ENCODE data around the gene LTBP3.

Gene LTBP3

GRCh38 chr11:65576867-65577755, 19.0 kb upstream of the LTBP3 start:
- H3K27me3 Mint-ChIP-seq, result no peaks in the 10 kb centered on the region
- H3K36me3 Mint-ChIP-seq, result no peaks in the 10 kb centered on the region
- H3K27ac Mint-ChIP-seq, result peak overlapping the region; percentile 62
- H3K4me3 Mint-ChIP-seq, result peak overlapping the region; percentile 80
- no peaks in the 10 kb centered on the region for H3K9me3 Mint-ChIP-seq
- peaks cover 38% of the 10 kb centered on the region for H3K4me1 Mint-ChIP-seq

DNA sequence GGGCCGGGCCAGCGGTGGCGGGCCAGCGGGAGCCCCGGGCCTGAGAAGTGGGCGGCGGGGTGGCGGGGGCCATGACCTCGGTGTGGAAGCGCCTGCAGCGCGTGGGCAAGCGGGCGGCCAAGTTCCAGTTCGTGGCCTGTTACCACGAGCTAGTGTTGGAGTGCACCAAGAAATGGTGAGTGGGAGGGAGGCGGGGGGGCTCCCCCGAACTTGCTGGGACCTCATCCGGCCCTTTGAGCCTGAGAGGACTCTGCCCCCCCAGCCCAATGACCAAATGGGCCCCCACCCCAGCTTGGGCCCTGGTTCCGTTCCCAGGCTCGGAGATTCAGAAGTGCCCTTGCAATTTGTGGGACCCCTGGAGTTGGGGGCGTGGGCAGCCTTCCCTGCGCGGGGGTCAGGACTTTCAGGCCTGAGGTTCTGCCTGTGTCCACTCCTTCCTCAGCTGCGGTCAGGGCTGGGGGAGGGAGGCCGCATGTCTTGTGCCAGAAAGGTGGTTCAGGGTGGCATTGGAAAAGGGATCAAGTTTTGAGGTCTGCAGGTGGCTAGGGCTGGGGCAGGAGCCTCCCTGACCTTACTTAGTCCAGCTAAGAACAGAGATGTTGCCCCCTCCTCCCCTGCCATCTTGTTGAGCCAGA, 18.2 kb upstream of the LTBP3 start:
- no peaks in the 10 kb centered on the region for H3K27me3 Mint-ChIP-seq
- H3K4me1 Mint-ChIP-seq, result peaks cover 46% of the 10 kb centered on the region

GRCh38 chr11:65575568-65576231, 17.5 kb upstream of the LTBP3 start, which contains the start of gene EHBP1L1:
TSS of gene EHBP1L1 (plus strand) at chr11:65576053. CDS start at chr11:65576303, 250 bp downstream.
- H3K9me3 Mint-ChIP-seq, result no peaks in the 10 kb centered on the region
- peak within 1 kb of the TSS; percentile 90 for H3K4me3 Mint-ChIP-seq
- no peaks in the 10 kb centered on the region for H3K27me3 Mint-ChIP-seq
- peaks cover 46% of the 10 kb centered on the region for H3K4me1 Mint-ChIP-seq
- peak within 1 kb of the TSS; percentile 72 for H3K27ac Mint-ChIP-seq
- H3K36me3 Mint-ChIP-seq, result peaks cover 5% of the 10 kb centered on the region

More for the DNA sequence above, 18.2 kb upstream of the LTBP3 start:
- peak overlapping the region; percentile 80 for H3K4me3 Mint-ChIP-seq
- H3K27ac Mint-ChIP-seq, result peak overlapping the region; percentile 62
- H3K36me3 Mint-ChIP-seq, result peaks cover 3% of the 10 kb centered on the region
- no peaks in the 10 kb centered on the region for H3K9me3 Mint-ChIP-seq

DNA sequence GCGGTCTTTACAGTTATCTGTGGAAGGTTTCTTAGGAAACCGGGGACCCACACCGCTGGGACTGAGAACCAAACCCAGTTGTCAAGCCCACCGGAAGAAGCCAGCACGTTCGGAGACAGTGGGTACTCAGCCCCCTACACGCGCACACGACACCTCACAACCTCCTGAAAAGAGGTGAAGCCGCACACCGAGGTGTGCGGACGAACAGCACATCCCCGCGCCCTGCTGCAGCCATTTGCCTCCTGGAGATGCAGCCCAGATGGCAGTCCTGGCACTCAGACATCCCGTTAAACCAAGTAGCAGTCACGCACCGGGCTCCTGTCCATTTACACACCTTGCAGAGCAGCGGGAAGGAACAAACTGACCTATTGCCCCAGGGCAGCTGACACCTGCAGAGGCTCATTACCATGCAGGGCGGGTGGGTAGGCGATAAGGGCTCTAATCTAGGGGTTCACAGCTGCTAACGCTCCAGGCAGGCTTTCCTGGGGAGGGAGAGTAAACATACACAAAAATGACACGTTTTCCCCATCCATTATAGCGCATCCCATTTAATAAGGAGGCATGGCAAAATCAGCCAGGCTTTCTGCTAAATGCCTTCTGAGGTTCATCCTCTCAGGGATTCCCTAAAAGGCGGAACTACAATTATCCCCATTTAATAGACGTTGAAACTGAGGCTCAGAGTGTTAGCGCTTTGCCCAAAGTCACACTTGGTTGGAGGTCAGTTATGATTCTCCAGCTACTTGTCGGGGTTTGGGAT, 16.8 kb upstream of the LTBP3 start:
- Mint-ChIP-seq H3K4me1 (peaks cover 49% of the 10 kb centered on the region), H3K36me3 (peaks cover 5% of the 10 kb centered on the region), H3K9me3 (no peaks in the 10 kb centered on the region), H3K27ac (peak overlapping the region; percentile 71), H3K27me3 (no peaks in the 10 kb centered on the region), H3K4me3 (peak overlapping the region; percentile 90)

DNA sequence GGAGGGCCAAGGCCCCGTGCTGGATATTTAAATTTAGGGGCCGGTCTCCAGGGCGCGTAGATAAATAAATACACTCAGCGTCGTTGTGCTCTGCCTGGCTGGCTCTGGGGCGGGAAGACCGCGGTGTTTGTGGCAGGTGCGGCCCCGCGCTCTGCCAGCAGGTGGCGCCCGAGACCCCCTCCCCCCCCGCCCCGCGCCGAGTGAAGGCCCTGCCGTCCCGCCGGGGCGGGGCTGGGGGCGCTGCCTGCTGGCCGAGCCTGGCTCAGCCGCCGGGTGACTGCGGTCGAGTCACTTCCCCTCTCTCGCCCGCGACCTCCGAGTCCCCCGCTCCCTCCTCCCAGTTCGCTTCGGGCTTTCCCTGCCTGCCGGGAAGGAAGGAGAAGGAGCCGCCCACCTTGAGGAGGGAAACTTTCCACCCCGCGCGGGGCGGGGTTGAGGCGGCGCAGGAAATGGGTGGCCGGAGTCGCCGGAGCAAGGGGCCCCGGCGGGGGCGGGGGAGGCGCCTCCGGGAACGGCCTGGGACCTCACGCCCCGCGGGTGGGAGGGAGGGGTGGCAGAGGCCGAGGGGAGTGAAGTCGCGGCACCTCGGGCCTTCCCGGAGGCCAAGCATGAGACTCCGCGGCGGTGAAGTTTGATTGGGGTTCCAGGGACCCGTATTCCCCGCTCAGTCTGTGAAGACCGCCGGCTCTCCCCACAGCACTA, 16.1 kb upstream of the LTBP3 start:
- H3K36me3 Mint-ChIP-seq, result peaks cover 5% of the 10 kb centered on the region
- H3K27ac Mint-ChIP-seq, result peak overlapping the region; percentile 86
- H3K9me3 Mint-ChIP-seq, result no peaks in the 10 kb centered on the region
- peaks cover 49% of the 10 kb centered on the region for H3K4me1 Mint-ChIP-seq
- H3K27me3 Mint-ChIP-seq, result no peaks in the 10 kb centered on the region
- H3K4me3 Mint-ChIP-seq, result peak overlapping the region; percentile 90

DNA sequence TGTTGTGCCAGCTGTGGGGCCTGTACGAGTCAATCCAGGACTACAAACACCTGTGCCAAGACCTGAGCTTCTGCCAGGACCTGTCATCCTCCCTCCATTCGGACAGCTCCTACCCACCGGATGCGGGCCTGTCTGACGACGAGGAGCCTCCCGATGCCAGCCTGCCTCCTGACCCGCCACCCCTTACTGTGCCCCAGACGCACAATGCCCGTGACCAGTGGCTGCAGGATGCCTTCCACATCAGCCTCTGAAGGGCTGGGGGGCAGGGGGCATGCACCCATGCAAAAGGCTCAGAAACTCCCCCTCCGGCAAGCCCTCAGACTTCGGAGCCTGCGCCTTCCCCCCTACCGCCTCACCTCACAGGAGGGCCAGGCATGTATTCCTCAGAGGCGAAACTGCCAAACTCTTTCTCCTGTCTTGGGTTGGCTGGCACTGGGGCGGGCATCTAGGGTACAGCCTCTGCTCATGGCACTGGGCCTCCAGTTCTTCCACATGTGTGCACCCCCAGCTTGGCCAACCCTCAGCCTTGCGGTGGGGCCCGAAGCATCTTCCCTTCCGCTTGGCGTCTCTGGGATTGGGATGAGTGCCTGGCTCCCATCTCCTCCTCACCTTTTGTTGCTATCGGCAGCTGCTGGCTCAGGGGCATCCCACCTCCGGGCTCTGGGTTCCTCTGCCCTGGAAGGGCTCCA, 15.4 kb upstream of the LTBP3 start:
- Mint-ChIP-seq H3K27me3 (no peaks in the 10 kb centered on the region), H3K4me1 (peaks cover 51% of the 10 kb centered on the region), H3K36me3 (peaks cover 5% of the 10 kb centered on the region), H3K27ac (peak overlapping the region; percentile 86), H3K9me3 (no peaks in the 10 kb centered on the region), H3K4me3 (peak overlapping the region; percentile 85)

DNA sequence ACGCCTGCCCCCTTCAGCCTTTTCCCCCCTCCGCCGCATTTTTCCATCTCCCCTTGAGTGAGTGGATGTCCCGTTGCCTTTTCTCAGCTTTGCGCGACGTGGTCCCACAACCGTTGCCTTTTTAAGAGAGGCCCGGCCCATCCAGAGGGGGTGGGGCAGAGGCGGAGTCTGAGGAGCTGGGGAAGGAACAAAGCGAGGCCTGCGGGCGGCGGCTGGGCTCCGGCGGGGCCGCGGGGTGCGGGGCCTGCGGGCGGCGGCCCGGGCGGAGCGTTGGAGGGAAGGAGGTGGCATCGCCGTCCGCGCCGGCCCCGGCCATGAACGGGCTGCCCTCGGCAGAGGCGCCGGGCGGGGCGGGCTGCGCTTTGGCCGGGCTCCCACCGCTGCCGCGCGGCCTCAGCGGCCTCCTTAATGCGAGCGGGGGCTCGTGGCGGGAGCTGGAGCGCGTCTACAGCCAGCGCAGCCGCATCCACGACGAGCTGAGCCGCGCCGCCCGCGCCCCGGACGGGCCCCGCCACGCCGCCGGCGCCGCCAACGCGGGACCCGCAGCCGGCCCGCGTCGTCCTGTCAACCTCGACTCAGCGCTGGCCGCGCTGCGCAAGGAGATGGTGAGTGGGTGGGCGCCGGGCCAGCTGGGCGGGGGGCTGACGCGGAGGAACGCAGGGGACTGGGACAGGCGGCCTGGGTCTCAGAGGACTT, 14.3 kb upstream of the LTBP3 start, which contains the start of gene FAM89B:
Gene FAM89B, plus strand, starts transcription at position 183 of the 696 bp plus-strand sequence. Its CDS starts 132 bp downstream, at position 315.
- no peaks in the 10 kb centered on the region for H3K27me3 Mint-ChIP-seq
- peak within 1 kb of the TSS; percentile 93 for H3K27ac Mint-ChIP-seq
- H3K9me3 Mint-ChIP-seq, result no peaks in the 10 kb centered on the region
- H3K36me3 Mint-ChIP-seq, result peaks cover 5% of the 10 kb centered on the region
- H3K4me3 Mint-ChIP-seq, result peak within 1 kb of the TSS; percentile 99
- peaks cover 49% of the 10 kb centered on the region for H3K4me1 Mint-ChIP-seq

DNA sequence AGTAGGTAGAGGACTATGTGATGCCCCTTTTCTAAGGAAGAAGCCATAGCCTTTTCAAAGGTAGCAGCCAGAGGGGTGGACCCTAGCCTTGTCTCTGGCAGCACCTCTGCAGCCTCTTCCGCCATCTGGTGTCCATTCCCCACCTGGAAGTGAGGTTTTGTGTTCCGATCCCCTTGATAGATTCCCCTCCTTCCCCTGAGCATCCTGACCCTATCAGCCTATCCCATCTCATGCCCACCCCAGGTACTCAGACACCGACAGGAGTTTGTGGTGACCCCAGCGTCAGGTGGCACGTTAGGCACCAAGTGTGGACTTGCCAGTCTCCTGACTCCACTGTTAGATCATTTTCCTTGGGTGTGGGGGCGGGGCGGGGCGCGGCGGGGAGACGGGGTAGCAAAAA, 13.8 kb upstream of the LTBP3 start:
- Mint-ChIP-seq H3K27me3 (no peaks in the 10 kb centered on the region), H3K4me3 (peak overlapping the region; percentile 99), H3K27ac (peak overlapping the region; percentile 93), H3K9me3 (no peaks in the 10 kb centered on the region), H3K4me1 (peaks cover 51% of the 10 kb centered on the region), H3K36me3 (peaks cover 5% of the 10 kb centered on the region)

- Mint-ChIP-seq H3K27ac (peak overlapping the region; percentile 93), H3K4me3 (peak overlapping the region; percentile 99), H3K36me3 (peaks cover 5% of the 10 kb centered on the region), H3K9me3 (no peaks in the 10 kb centered on the region), H3K4me1 (peaks cover 52% of the 10 kb centered on the region), H3K27me3 (no peaks in the 10 kb centered on the region)
These were observed 13.3 kb upstream of the LTBP3 start for GRCh38 chr11:65571420-65571819.

GRCh38 chr11:65569973-65570918, 12.1 kb upstream of the LTBP3 start, which contains the start of gene ZNRD2:
TSS of gene ZNRD2 (plus strand) at chr11:65570477. CDS start at chr11:65570492, 15 bp downstream.
- H3K27me3 Mint-ChIP-seq, result no peaks in the 10 kb centered on the region
- peak within 1 kb of the TSS; percentile 99 for H3K27ac Mint-ChIP-seq
- H3K4me3 Mint-ChIP-seq, result peak within 1 kb of the TSS; percentile 99
- peaks cover 59% of the 10 kb centered on the region for H3K4me1 Mint-ChIP-seq
- H3K9me3 Mint-ChIP-seq, result no peaks in the 10 kb centered on the region
- H3K36me3 Mint-ChIP-seq, result peaks cover 5% of the 10 kb centered on the region

DNA sequence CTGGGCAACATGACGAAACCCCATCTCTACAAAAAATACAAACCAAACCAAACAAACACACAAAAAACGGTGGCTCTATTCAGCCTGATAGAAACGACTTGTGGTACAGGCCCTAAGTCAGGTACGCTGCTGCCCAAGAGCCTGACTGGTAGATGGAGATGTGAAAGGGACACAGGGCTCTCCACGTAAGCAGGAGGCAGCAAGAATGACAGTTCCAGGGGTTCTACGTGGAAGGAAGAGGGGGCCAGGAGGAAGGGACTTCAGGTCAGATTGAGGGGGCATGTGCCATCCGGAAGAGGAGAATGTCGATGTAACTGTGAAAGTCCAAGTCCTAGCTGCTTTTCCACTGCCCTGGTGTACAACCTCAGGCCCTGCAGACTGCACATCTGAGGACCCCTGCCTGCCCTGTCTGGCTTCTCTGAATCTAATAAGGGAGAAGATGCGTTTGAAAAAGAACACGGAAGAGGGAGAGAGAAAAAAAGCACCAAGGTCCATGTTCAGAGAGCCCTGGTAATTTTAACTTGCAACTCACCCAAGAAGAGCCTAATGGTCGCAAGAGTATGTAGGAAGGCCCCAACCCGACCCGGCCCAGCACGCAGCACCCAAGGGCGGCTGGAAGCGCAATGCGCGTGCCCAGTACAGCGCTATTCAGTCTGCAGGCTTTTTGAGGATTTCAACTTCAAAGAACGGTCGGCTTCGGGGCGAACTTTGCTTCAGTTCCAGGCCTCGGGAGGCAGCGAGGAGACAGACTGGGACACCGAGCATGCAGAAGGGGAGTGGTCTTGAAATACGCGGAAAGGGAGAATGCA, 11.2 kb upstream of the LTBP3 start:
- H3K27ac Mint-ChIP-seq, result peak overlapping the region; percentile 99
- H3K9me3 Mint-ChIP-seq, result no peaks in the 10 kb centered on the region
- no peaks in the 10 kb centered on the region for H3K27me3 Mint-ChIP-seq
- peaks cover 58% of the 10 kb centered on the region for H3K4me1 Mint-ChIP-seq
- H3K36me3 Mint-ChIP-seq, result peaks cover 5% of the 10 kb centered on the region
- H3K4me3 Mint-ChIP-seq, result peak overlapping the region; percentile 99

Measured in activated naive CD4-positive, alpha-beta T cell treated with anti-CD3 and anti-CD28 coated beads, Interleukin-2, amount 50 U/mL, for 24 hours (primary cell).